SK-N-SH (cell line): ENCODE data around the gene TTC7B. TPM values are rescaled to one million over a fixed set of nuclear protein-coding genes. Genes with fewer than 3 reads are reported as not detected.

Experiments used
- CTCF ChIA-PET: fragments of 300-600, 350-600 bp; formaldehyde crosslinking; extraction: SDS; loops from one replicate; lab custom pipeline; 2021; lab: Yijun Ruan, JAX
- POLR2A ChIA-PET: fragments of 350-600 bp; sonication (Branson Sonifier 250); formaldehyde crosslinking; extraction: SDS; loops from one replicate; lab custom pipeline; 2020; ENCODE audit warnings: antibody characterized with exemption, inconsistent platforms; lab: Yijun Ruan, JAX
- DNase-seq: peaks from one replicate; pipeline ENCODE4 v3.0.0; 2012
- H2AFZ ChIP-seq: fragments of 200-600 bp; sonication (generic); 2 replicates; pipeline ENCODE4 v1.8.1; 2016; ENCODE audit warnings: antibody characterized with exemption, mild to moderate bottlenecking, low read depth
- H3F3A ChIP-seq: fragments of 200-600 bp; sonication (generic); replicated peaks from 2 replicates; pipeline ENCODE3; 2016; ENCODE audit warnings: antibody characterized with exemption, mild to moderate bottlenecking; ENCODE audit not compliant: insufficient read depth
- H3K27ac ChIP-seq, 2 experiments: fragments of 200-500 bp in 1 of 2; fragments of 200-600 bp in 1 of 2; sonication (Bioruptor generic) in 1 of 2; sonication (generic), shearing (Covaris generic) in 1 of 2; 2 replicates each; pipeline versions ENCODE4 v1.5.1 to v1.6.1; 2014 to 2016; ENCODE audit warnings: low read depth in 2 of 2, inconsistent platforms in 1 of 2, low read length in 1 of 2, mild to moderate bottlenecking in 1 of 2, mixed read lengths in 1 of 2
- H3K27me3 ChIP-seq: fragments of 200-600 bp; sonication (generic), shearing (Covaris generic); 2 replicates; pipeline ENCODE4 v1.6.1; 2016; ENCODE audit warnings: mixed run types; ENCODE audit not compliant: insufficient read depth
- H3K36me3 ChIP-seq, 2 experiments: fragments of 200-500 bp in 1 of 2; fragments of 200-600 bp in 1 of 2; sonication (Bioruptor generic) in 1 of 2; sonication (generic) in 1 of 2; replicated peaks in 1 of 2; 2 replicates each; pipeline versions ENCODE3 to v1.5.1; 2014 to 2016; ENCODE audit warnings: low read length in 1 of 2, mild to moderate bottlenecking in 1 of 2; ENCODE audit not compliant: insufficient read depth in 2 of 2, control insufficient read depth in 1 of 2
- H3K4me1 ChIP-seq, 2 experiments: fragments of 200-500 bp in 1 of 2; fragments of 200-600 bp in 1 of 2; sonication (Bioruptor generic) in 1 of 2; sonication (generic), shearing (Covaris generic) in 1 of 2; 2 replicates each; pipeline versions ENCODE4 v1.5.1 to v1.6.1; 2014 to 2016; ENCODE audit warnings: low read depth in 1 of 2, low read length in 1 of 2, mixed run types in 1 of 2; ENCODE audit not compliant: insufficient read depth in 2 of 2, control insufficient read depth in 1 of 2
- H3K4me2 ChIP-seq: fragments of 200-600 bp; sonication (generic), shearing (Covaris generic); 2 replicates; pipeline ENCODE4 v1.6.1; 2017; ENCODE audit warnings: mixed run types
- H3K4me3 ChIP-seq, 2 experiments: fragments of 200-500 bp in 1 of 2; fragments of 200-600 bp in 1 of 2; sonication (Bioruptor generic) in 1 of 2; sonication (generic), shearing (Covaris generic) in 1 of 2; 2 replicates each; pipeline versions ENCODE4 v1.5.1 to v1.8.1; 2014 to 2016; ENCODE audit warnings: low read depth in 2 of 2, inconsistent platforms in 1 of 2, low read length in 1 of 2, mild to moderate bottlenecking in 1 of 2, mixed read lengths in 1 of 2, moderate library complexity in 1 of 2
- H3K79me2 ChIP-seq: fragments of 200-600 bp; sonication (generic); 2 replicates; pipeline ENCODE4 v1.8.1; 2017; ENCODE audit warnings: mild to moderate bottlenecking; ENCODE audit not compliant: insufficient read depth
- H3K9ac ChIP-seq: fragments of 200-600 bp; sonication (generic); 2 replicates; pipeline ENCODE4 v1.6.1; 2017; ENCODE audit warnings: mixed run types
- H3K9me2 ChIP-seq: fragments of 200-600 bp; sonication (generic); 2 replicates; pipeline ENCODE4 v1.6.1; 2017; ENCODE audit warnings: mixed run types
- H3K9me3 ChIP-seq: fragments of 200-600 bp; sonication (generic); 2 replicates; pipeline ENCODE4 v1.6.1; 2017; ENCODE audit warnings: mixed run types, mild to moderate bottlenecking, moderate library complexity
- H4K20me1 ChIP-seq: fragments of 200-600 bp; sonication (generic); 2 replicates; pipeline ENCODE4 v1.6.1; 2017; ENCODE audit warnings: mild to moderate bottlenecking, mixed run types; ENCODE audit not compliant: insufficient read depth
- CHD2 ChIP-seq: fragments of 150-350 bp; IDR thresholded peaks from 2 replicates; pipeline ENCODE4 v1.6.1; 2018; ENCODE audit warnings: low read length; ENCODE audit not compliant: partially characterized antibody
- EP300 ChIP-seq, 2 experiments: IDR thresholded peaks; 2 replicates each; pipeline versions ENCODE4 v1.4.0 to v1.6.1; 2012; ENCODE audit warnings: borderline replicate concordance in 1 of 2, low read depth in 1 of 2, low read length in 1 of 2
- GABPA ChIP-seq: IDR thresholded peaks from 2 replicates; pipeline ENCODE4 v1.4.0; 2012; ENCODE audit warnings: low read depth, mild to moderate bottlenecking
- JUND ChIP-seq: IDR thresholded peaks from 2 replicates; pipeline ENCODE4 v1.4.0; 2012
- NFIC ChIP-seq: IDR thresholded peaks from 2 replicates; pipeline ENCODE4 v1.4.0; 2012; ENCODE audit warnings: borderline replicate concordance
- NRF1 ChIP-seq: IDR thresholded peaks from 2 replicates; pipeline ENCODE4 v1.6.1; 2012; ENCODE audit warnings: low read depth, mild to moderate bottlenecking, low read length
- POLR2AphosphoS5 ChIP-seq: IDR thresholded peaks from 2 replicates; pipeline ENCODE4 v1.6.1; 2012; ENCODE audit warnings: low read depth, low read length
- RAD21 ChIP-seq: IDR thresholded peaks from 2 replicates; pipeline ENCODE4 v1.6.1; 2012; ENCODE audit warnings: mild to moderate bottlenecking, low read length
- RFX5 ChIP-seq: IDR thresholded peaks from 2 replicates; pipeline ENCODE4 v1.6.1; 2012; ENCODE audit warnings: mild to moderate bottlenecking, improper control_type of control experiment, low read length
- SIN3A ChIP-seq: IDR thresholded peaks from 2 replicates; pipeline ENCODE4 v1.6.1; 2012; ENCODE audit warnings: low read depth, mild to moderate bottlenecking, low read length, moderate library complexity, borderline replicate concordance
- TAF1 ChIP-seq: IDR thresholded peaks from 2 replicates; pipeline ENCODE4 v1.6.1; 2012; ENCODE audit warnings: low read depth, mild to moderate bottlenecking, low read length, moderate library complexity, borderline replicate concordance
- USF2 ChIP-seq: fragments of 150-350 bp; IDR thresholded peaks from 2 replicates; pipeline ENCODE4 v1.6.1; 2017; ENCODE audit warnings: antibody characterized with exemption, low read length, low read depth, borderline replicate concordance
- YY1 ChIP-seq: IDR thresholded peaks from 2 replicates; pipeline ENCODE4 v1.4.0; 2012; ENCODE audit warnings: low read depth, mild to moderate bottlenecking
- WGBS: methylation state at CpG from one replicate; pipeline ENCODE4 v1.1.6; 2017; ENCODE audit warnings: low lambda C conversion rate; 5-methylcytosine and 5-hydroxymethylcytosine counted together
- polyA plus RNA-seq, 3 experiments: library from polyadenylated mRNA; depleted of rRNA; stranded (reverse); fragments of >200 nt; gene quantifications; 2 replicates each; pipeline ENCODE4 v1.2.3, GENCODE V29; 2012
- TF ChIP-seq, protein P1 (sequence below): fragments of 200-600 bp; sonication (generic); IDR thresholded peaks from 2 replicates; pipeline ENCODE4 v1.6.1; 2017; ENCODE audit warnings: antibody characterized with exemption, mild to moderate bottlenecking, moderate library complexity
- TF ChIP-seq, protein P2 (sequence below): IDR thresholded peaks from 2 replicates; pipeline ENCODE4 v1.4.0; 2012; ENCODE audit warnings: low read depth, borderline replicate concordance
- TF ChIP-seq, protein P3 (sequence below): IDR thresholded peaks from 2 replicates; pipeline ENCODE4 v1.6.1; 2012; ENCODE audit warnings: mild to moderate bottlenecking, low read depth, low read length, moderate library complexity

Gene TTC7B
- polyA plus RNA-seq, 1 of the 3 experiments (the other 2 are of a cell fraction): 43.1 TPM

DNA sequence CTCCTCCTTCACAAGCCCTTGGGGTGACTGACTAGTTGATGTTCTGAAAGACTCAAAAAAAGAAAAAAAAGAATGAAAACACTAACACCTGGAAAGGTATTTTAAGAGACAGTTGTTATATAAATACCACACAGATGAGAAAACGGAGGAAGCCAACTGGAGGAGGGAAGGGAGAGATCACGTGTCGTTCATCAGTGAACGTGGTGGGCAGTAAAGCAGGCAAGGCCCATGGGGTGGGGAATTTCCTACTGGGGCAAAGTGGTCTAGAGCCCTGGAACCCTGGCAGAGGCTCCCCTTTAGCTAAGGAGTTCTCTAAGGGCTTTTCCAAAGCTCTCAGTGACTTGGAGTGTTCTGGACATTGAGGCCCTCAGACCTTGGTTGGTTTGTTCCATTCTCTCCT lies 249.7 kb downstream of the TTC7B start:
- Histone ChIP-seq H3F3A (no peaks in the 10 kb centered on the region), H3K9me2 (no peaks in the 10 kb centered on the region), H3K9me3 (no peaks in the 10 kb centered on the region), H3K4me2 (no peak overlapping the region), H3K79me2 (no peaks in the 10 kb centered on the region), H3K36me3 (no peaks in the 10 kb centered on the region), H3K9ac (no peak overlapping the region), H3K4me3 (no peak overlapping the region), H3K27me3 (no peaks in the 10 kb centered on the region), H2AFZ (no peak overlapping the region), H3K4me1 (peaks cover 0 to 4% of the 10 kb centered on the region in 2 experiments; a peak in 1 of 4 replicates), H3K27ac (no peak overlapping the region), H4K20me1 (0 out of 2 replicates have a peak, but pooled peaks cover 2% of the 10 kb centered on the region)
- ChIA-PET CTCF (no interaction called here), POLR2A (no interaction called here)
- TF ChIP-seq, protein P1, sequence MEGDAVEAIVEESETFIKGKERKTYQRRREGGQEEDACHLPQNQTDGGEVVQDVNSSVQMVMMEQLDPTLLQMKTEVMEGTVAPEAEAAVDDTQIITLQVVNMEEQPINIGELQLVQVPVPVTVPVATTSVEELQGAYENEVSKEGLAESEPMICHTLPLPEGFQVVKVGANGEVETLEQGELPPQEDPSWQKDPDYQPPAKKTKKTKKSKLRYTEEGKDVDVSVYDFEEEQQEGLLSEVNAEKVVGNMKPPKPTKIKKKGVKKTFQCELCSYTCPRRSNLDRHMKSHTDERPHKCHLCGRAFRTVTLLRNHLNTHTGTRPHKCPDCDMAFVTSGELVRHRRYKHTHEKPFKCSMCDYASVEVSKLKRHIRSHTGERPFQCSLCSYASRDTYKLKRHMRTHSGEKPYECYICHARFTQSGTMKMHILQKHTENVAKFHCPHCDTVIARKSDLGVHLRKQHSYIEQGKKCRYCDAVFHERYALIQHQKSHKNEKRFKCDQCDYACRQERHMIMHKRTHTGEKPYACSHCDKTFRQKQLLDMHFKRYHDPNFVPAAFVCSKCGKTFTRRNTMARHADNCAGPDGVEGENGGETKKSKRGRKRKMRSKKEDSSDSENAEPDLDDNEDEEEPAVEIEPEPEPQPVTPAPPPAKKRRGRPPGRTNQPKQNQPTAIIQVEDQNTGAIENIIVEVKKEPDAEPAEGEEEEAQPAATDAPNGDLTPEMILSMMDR: no peak
- TF ChIP-seq NFIC (no peak), JUND (no peak), SIN3A (no peak), TAF1 (no peak), CHD2 (no peak), POLR2AphosphoS5 (no peak), NRF1 (no peak), RAD21 (no peak), GABPA (no peak), EP300 (IDR thresholded peaks at IDR 0.05; ENCODE audit: borderline replicate concordance in 1 of 2, low read depth in 1 of 2, low read length in 1 of 2) (no peak), YY1 (no peak), USF2 (no peak), RFX5 (no peak)
- TF ChIP-seq, protein P2, sequence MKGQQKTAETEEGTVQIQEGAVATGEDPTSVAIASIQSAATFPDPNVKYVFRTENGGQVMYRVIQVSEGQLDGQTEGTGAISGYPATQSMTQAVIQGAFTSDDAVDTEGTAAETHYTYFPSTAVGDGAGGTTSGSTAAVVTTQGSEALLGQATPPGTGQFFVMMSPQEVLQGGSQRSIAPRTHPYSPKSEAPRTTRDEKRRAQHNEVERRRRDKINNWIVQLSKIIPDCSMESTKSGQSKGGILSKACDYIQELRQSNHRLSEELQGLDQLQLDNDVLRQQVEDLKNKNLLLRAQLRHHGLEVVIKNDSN: no peak
- TF ChIP-seq, protein P3, sequence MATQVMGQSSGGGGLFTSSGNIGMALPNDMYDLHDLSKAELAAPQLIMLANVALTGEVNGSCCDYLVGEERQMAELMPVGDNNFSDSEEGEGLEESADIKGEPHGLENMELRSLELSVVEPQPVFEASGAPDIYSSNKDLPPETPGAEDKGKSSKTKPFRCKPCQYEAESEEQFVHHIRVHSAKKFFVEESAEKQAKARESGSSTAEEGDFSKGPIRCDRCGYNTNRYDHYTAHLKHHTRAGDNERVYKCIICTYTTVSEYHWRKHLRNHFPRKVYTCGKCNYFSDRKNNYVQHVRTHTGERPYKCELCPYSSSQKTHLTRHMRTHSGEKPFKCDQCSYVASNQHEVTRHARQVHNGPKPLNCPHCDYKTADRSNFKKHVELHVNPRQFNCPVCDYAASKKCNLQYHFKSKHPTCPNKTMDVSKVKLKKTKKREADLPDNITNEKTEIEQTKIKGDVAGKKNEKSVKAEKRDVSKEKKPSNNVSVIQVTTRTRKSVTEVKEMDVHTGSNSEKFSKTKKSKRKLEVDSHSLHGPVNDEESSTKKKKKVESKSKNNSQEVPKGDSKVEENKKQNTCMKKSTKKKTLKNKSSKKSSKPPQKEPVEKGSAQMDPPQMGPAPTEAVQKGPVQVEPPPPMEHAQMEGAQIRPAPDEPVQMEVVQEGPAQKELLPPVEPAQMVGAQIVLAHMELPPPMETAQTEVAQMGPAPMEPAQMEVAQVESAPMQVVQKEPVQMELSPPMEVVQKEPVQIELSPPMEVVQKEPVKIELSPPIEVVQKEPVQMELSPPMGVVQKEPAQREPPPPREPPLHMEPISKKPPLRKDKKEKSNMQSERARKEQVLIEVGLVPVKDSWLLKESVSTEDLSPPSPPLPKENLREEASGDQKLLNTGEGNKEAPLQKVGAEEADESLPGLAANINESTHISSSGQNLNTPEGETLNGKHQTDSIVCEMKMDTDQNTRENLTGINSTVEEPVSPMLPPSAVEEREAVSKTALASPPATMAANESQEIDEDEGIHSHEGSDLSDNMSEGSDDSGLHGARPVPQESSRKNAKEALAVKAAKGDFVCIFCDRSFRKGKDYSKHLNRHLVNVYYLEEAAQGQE: no peak
- 99% methylated on average over 4 of the region's 4 CpGs for WGBS
- no peak for DNase-seq
